IMR-90 (cell line): Measurements from ENCODE around the gene SNX32. TPM values are rescaled to one million over a fixed set of nuclear protein-coding genes. Genes with fewer than 3 reads are reported as not detected.

Source experiments
- RAD21 ChIP-seq: IDR thresholded peaks from 2 replicates; pipeline ENCODE4 v1.6.1; 2012; ENCODE audit warnings: low read length, improper control_type of control experiment
- USF2 ChIP-seq: fragments of 150-350 bp; IDR thresholded peaks from 2 replicates; pipeline ENCODE4 v1.6.1; 2017; ENCODE audit warnings: mild to moderate bottlenecking, antibody characterized with exemption, low read length, low read depth
- polyA plus RNA-seq, 3 experiments: library from polyadenylated mRNA; depleted of rRNA; stranded (reverse); fragments of >200 nt; gene quantifications; 2 replicates each; pipeline ENCODE4 v1.2.3, GENCODE V29; 2012; ENCODE audit warnings: low replicate concordance in 1 of 3
- total RNA-seq: library from RNA; depleted of rRNA; stranded (reverse); fragments of >200 nt; gene quantifications from 2 replicates; pipeline ENCODE4 v1.2.3, GENCODE V29; 2012

Gene SNX32
- total and polyA plus RNA-seq, 2 of the 4 experiments (the other 2 are of a cell fraction), result 0.36 to 0.79 TPM

DNA sequence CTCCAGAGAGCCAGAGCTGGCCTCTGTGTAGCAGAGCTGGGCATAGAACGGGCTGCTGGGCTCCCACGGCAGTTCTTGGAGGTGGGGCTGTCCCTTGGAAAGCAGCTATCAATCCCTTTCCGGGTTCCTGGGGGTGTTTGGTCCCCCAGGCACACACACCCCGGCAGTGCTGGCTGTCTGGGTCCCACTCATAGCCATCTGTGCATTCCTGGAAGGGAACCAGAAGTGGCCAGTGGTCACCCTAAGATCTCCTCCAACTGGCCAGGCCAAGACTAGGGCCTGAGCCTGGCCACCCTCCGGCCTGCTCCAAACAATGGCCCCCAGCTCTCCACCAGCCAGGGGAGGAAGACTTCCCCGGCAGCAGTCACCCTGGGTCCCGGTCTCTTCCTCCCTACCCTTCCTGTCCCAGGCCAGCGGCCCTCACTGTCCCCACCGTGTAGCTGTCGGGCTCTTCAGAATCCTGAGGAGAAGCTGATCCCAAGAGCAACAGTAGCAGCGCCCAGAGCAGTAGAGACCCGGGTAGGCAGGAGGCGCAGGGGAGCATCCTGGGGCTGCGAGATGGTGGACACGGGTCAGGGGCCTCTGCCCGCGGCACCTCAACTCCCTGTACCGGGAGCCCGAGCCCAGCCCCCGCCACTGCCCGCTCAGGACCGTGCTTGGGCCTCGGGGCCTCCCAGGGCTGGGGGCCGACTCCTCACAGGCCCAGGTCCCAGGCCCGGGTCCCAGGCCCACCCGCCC, 38.2 kb downstream of the SNX32 start (continued):
- no peak for TF ChIP-seq USF2
- TF ChIP-seq RAD21, result peak; percentile 12; the same call in 1 of the 2 replicates
